Ovary (tissue), 3 donors: ENCODE measurements around the gene CTNNA3.

Experiments used
- CTCF ChIP-seq, 3 donors: fragments of 450-650 bp in 2 of 3; fragments of 200-600 bp in 1 of 3; IDR thresholded peaks; one replicate each; pipeline versions ENCODE4 v1.5.1 to v1.8.0; 2016 to 2022; ENCODE audit warnings: antibody characterized with exemption in 3 of 3, mild to moderate bottlenecking in 1 of 3
- POLR2A ChIP-seq: fragments of 450-650 bp; IDR thresholded peaks from one replicate; pipeline ENCODE4 v1.6.1; 2017; ENCODE audit warnings: antibody characterized with exemption, mild to moderate bottlenecking, moderate library complexity
- donor health status: DM: no; HTN: no; CAD: no.

- TF ChIP-seq POLR2A = no peak
- no peak for TF ChIP-seq CTCF (IDR thresholded peaks at IDR 0.05)
These were observed 1024.4 kb downstream of the CTNNA3 start for GRCh38 chr10:66671562-66671961.
